Measurements from ENCODE around the gene SGCA.

The SGCA gene

DNA sequence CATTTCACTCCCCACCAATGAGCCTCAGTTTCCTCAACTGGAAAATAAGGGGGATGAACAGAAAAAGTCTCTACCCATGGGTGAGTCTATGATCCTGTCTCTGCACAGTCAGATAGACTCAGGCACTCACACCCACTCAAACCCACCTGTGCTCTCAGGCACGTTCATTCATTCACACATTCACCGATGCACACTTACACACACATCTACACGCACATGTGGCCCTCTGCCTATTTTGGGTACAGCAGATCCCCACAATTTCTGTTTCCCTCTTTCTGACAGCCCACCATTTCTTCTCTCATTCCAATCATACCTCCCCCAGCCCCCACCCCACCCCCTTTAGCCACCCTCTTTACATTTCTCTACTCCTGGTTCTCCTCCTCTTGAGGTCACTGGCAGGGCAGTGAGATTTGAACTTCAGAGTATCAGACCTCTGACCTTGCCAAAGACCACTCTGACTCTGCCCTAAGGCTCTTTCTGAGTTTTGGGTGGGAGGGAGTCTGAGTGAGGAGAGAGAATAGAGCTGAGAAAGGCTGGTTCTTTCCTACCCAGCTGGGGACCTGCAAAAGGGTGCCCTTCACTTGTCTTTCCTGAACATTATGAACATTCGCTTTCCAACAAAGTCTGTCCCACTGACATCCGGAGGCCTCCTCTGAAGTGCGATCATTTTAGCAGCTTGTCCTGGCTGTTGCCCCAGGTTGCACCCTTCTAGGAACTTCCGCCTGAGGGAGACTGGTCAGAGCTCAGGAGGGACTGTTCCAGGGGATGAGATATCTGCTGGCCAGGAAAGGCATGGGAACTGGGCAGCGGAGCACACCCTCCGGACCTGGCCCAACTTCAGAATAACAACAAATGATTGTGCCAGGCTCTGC lies 45.7 kb downstream of the SGCA start:
- DNase-seq, result no peak

DNA sequence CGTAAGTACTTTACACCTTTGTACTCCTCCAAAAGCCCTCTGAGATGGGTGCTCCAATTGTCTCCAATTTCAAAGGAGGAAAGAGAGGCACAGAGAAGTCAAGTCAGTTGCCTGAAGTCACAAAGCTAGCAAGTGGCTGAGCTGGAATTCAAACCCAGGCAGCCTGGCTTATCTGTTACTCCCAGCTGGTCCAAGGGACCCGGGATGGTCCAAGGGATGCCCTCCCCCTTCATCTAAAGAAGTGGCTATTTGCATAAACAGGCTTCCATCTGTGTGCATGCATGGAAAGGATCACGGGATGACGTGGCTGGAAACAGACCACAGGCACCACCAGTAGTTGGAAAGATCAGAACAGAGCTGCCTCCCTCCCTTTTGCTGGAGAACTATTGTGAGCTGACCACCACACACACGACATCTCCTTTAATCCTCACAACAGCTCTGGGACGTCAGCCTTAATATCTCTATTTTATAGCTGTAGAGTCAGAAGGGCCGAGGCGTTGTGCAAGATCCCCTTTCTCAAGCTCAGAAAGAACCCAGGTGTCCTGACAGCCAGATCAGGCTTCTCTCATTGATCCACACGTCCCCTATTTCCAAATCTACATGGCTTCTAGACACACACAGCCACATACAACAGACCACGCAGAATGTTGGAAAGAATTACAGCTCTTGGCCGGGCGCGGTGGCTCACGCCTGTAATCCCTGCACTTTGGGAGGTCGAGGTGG lies 46.5 kb downstream of the SGCA start:
- no peak for DNase-seq

DNA sequence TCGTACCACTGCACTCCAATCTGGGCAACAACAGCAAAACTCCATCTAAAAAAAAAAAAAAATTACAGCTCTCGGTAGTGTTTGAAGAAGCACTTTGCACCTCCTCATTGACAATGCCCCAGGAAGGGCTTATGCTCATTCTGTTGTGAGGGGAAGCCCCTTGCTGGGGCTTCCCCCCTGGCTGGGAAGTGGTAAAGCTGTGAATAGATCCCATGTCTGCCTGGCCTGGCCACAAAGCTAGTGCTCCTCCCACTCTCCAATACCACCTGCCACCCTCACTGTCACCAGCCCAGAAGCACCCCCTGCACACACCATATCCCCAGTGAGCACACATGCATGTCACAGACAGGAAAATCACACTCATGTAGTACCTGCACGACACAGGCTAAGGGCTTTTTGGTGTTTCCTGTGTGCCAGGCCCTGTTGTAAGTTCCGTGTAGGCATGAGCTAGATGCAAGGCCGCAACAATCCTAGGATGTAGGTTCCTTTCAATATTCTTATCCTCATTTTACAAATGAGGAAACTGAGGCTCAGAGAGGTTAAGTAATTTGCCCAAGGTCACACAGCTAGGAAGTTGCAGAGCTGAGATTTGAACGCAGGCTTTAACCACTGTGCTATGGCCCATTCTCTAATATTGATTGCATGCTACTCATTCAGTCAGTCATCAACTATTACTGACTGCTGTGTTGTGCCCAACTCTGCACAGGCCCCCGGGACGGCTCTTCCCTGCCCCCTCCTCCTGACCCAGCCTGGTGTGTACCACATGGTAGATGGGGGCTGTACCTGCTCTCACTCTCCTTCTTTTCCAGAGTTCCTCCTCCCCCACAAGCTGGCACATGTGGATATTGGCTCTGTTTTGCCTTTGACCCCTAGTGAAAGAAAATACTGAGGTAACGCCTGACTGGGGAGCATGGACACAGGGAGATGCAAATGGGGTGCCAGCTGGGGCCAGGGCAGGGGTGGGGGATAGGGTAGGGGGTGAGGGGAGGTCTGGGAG lies 47.5 kb downstream of the SGCA start:
- DNase-seq, result peak; percentile 7

DNA sequence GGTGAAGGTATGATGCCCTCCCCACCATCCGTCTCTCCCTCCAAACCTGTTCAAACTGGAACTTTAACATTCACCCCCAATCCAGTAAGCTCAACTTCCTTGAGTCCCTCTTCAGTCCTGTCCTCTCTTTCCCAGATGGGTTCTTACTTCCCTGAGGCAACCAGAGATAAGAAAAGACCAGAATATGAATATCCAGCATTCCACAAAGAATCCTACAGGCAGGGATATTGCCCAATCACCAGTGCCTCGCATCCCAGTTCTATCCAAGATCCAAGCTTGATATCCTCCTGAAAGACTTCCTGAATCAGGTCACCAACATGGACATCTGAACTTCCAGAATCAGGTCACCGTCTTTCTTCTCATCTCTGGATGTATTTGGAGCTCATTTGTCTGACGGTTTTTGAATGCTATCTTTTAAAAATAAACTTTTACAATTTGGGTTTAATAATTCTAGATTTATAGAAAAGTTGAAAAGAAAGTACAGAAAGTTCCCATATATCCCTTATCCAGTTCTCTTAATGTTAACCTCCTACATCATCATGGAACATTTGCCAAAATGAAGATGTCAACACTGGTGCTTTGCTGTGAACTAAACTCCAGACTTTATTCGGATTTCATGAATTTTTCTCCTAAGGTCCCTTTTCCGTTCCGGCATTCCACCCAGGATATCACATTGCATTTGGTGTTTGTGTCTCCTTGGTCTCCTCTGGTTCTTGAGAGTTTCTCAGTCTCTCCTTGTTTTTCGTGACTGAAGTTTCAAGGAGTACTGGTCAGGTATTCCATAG lies 49.4 kb downstream of the SGCA start:
- no peak for DNase-seq

DNA sequence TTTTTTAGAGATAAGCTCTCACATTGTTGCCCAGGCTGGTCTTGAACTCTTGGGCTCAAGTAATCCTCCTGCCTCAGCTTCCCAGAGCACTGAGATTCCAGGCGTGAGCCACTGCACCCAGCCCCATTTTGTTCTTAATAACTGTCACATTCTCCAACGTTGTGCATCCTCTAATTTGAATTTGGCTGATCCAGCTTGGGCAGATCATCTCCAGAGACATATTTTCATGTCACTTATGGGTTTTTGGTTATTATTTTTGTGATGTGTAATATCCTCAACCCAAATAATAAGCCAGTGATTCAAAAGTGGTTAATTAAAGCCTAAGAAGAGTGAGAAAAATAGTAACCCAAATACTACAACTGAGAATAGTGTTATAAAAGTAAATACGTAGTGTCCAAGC lies 51.8 kb downstream of the SGCA start:
- DNase-seq, result no peak

DNA sequence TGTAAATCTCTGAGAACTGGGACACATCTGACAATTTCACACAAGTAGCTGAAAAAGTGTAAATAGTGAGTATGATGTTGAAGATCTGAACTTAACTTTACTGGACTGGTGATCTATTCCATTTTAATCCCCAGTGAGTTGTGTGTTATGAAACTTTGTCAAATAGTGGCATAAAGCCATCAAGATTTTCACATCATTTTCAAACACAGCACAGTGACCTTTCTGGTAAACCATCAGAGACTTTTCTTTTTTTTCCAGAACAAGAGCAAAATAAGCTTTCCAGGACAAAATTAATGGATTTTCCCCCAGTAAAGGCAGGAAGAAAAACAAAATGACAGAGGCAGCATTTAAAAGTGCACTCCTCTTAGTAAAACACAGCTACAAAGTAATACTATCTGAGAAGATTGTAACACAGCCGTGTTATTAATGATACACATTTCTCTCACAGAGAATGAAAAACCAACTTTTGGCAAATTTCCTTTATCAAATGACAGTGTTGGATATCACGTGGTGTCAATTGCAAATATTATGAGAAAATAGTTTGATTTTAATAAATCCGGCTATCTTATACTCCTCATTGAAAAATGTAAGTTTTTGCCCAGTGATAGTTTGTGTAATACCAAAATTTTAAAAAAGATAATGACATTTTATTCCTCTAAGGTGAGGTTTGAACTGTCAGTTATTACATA lies 52.4 kb downstream of the SGCA start:
- no peak for DNase-seq

DNA sequence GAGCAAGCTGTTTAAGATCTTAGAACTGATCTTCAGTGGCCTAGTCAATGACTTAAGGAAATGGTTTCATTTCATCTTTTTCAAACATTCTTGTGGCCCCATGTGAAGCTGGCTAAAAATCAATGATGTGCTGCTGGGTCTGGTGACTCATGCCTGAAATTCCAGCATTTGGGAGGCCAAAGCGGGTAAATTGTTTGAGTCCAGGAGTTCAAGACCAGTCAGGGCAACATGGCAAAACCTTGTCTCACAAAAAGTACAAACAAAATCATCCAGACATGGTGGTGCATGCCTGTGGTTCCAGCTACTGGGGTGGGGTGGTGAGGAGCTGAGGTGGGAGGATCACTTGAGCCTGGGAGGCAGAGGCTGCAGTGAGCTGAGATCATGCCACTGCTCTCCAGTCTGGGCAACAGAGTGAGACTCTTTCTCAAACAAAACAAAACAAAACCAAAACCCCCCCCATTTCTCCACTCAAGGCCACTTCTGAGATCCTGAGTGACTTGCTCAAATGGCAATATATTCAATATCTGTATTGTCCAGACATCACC lies 53.0 kb downstream of the SGCA start:
- no peak for DNase-seq

DNA sequence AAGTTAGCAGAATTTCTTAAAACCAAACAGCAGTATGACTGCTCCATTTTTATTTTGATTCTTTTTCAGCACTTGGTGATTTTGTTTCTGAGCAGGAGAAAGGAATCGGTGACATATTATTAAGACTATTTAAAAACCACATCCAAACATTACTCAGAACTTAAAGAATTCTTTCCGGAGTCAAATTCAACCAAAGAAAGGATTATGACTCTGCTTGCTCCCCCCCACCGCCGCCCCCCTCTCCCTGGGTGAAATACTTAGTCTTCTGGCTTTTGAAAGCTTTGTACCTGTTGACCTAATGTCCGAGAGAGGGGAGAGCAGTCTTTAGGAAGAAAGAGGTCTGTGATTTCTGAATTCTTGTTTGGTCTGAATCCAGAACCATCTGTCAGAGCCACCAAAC lies 53.5 kb downstream of the SGCA start:
- DNase-seq, result no peak

DNA sequence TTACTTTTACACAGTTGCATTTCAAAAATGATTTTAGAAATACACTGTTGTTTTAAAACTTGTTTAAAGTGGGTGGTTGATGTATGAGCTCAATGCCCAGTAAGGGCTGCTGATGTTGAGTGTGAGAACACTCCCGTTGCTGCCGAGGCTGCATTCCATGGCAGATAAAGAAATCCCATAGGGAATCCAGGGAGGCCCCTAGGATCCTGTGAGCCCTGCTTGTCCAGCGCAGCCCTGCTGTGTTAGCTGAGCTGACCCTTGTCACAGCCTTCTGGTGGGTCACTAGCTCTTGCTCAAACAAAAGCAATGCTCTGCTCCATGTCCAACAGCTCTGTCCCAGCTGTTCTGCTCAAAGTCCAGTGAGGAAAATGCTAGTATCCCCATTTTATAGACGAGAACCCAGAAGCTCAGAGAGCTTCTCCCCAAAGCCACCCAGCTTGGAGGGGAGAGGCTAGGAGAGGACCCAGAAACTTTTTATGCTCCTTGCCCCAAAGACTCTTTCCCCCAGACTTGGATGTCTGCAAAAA lies 54.2 kb downstream of the SGCA start:
- DNase-seq, result no peak

DNA sequence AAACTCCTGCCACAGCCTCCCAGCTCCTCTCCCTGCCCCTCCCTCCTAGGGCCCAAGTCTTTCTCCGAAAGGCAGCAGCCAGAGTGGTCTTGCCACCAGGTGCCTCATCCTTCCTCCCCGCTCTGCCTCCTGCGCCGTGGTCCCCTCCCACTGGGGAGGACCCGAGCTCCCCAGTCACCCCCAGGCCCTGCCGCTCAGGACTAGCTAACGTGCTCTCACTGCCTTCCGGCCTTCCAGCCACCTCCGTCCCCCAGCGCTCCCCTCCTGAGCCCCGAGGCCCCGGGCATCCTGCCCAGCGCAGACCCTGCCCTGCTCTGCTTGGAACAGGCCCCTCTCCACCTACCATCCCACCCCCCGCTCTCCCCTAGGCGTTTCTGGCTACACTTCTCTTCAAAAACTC lies 55.0 kb downstream of the SGCA start:
- no peak for DNase-seq

DNA sequence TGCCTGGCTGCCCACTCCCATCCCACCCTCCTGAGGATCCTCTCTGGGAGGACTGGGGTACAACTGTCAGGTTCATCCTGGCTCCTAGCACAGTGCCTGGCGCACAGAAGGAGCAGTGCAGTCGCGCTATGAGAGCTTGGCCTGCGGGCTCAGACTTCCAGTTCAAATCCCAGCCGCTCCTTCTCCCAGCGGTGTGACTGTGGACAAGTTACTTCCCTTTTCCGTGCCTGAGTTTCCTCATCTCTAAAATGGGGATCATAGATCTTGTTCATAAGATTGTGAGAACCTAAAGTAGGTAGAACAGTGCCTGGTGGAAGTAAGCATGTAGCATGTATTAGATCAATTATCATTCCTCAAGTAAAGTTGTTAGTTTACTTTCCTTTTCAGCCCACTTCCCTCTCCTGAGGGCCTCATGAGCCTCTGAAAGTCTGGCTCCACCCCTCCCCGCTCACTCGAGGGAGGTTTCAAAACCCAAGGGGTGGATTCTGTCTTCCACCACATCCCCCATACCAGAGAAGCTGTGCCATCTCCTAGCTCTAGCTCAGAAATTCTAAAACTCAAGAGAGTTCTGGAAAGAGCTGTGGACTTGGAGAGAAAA lies 55.6 kb downstream of the SGCA start:
- DNase-seq, result no peak

DNA sequence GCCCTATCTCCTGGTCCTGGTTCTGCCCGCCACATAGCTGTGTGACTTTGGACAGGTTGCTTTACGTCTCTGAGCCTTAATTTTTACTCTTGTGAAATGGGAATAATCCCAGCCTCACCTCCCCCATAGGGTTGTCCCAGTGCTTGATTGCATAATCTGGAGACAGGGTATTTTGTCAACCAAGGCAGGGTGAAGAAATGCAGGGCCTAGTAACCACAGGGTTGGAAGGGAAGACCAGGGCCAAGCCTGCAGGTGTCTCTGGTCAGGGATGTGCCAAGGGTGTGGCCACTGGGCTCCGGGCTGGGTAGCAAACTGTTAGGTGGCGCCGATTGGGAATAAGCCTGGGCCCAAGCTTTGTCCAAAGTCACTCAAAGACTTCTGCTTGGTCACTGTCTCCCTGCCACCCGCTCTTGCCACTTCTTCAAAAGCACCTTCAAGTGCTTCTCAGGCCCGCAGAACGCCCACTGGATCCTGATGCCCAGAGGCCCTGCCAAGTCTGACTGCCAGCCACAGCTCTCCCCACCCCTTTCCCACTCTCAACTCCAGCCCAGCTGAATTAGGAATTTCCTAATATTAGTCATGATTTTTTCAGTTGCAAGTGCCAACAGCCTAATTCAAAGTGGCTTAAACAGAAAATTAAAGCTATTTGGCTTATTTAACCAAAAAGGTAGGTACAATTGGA lies 56.2 kb downstream of the SGCA start:
- no peak for DNase-seq

DNA sequence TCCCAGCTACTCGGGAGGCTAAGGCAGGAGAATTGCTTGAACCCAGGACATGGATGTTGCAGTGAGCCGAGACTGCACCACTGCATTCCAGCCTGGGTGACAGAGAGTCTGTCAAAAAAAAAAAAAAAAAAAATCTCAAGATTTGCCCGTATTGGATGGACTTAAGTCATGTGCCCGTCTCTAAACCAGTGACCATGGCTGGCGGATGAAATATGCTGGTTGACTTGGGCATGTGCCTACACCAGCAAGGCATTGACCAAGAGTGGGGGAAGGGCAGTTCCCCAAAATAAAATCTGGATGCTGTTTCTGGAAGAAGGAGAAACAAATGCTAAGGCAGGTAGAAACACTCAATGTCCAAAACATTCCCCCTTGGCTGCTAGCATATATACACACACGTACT lies 57.1 kb downstream of the SGCA start:
- DNase-seq, result no peak

All from SHP77 treated with DMSO at 0.1 percent for 48 hours (cell line).